K562 (cell line): ENCODE results near the gene BTG2. TPM values are rescaled to one million over a fixed set of nuclear protein-coding genes. Genes with fewer than 3 reads are reported as not detected.

Source experiments
- ARID1B ChIP-seq: fragments of 450-650 bp; IDR thresholded peaks from 2 replicates; pipeline ENCODE4 v1.6.1; 2016; ENCODE audit warnings: antibody characterized with exemption, mild to moderate bottlenecking, inconsistent platforms
- CC2D1A ChIP-seq: fragments of 450-650 bp; IDR thresholded peaks from 2 replicates; pipeline ENCODE4 v1.6.1; 2017; ENCODE audit warnings: mild to moderate bottlenecking
- CSDE1 ChIP-seq, 2 experiments: fragments of 450-650 bp; IDR thresholded peaks; 2 replicates each; pipeline ENCODE4 v1.6.1; 2016; ENCODE audit warnings: mild to moderate bottlenecking in 1 of 2
- ETV5 ChIP-seq: sonication (generic); formaldehyde crosslinking; IDR thresholded peaks from 2 replicates; pipeline ENCODE4 v1.4.0; 2020; ENCODE audit warnings: low read depth, mild to moderate bottlenecking, missing genetic modification reagents
- GABPB1 ChIP-seq: sonication (generic); formaldehyde crosslinking; IDR thresholded peaks from 2 replicates; pipeline ENCODE4 v1.8.0; 2022; ENCODE audit warnings: mild to moderate bottlenecking, missing genetic modification reagents
- NBN ChIP-seq: fragments of 450-650 bp; IDR thresholded peaks from 2 replicates; pipeline ENCODE4 v1.6.1; 2016; ENCODE audit warnings: low read depth, mild to moderate bottlenecking
- RB1 ChIP-seq: fragments of 450-650 bp; IDR thresholded peaks from 2 replicates; pipeline ENCODE4 v1.6.1; 2017; ENCODE audit warnings: low read depth, mild to moderate bottlenecking
- RCOR1 ChIP-seq, 2 experiments: IDR thresholded peaks; 2 replicates each; pipeline ENCODE4 v1.6.1; 2012; ENCODE audit warnings: low read depth in 2 of 2, low read length in 2 of 2, borderline replicate concordance in 1 of 2, improper control_type of control experiment in 1 of 2
- STAG1 ChIP-seq: sonication (generic); formaldehyde crosslinking; IDR thresholded peaks from 2 replicates; pipeline ENCODE4 v1.5.0; 2020; ENCODE audit warnings: missing genetic modification reagents, borderline replicate concordance
- YY1 ChIP-seq, 3 experiments: IDR thresholded peaks; 2 replicates each; pipeline ENCODE4 v1.6.1; 2011; ENCODE audit warnings: low read length in 2 of 3, mild to moderate bottlenecking in 2 of 3, moderate library complexity in 2 of 3, borderline replicate concordance in 1 of 3, control low read depth in 1 of 3, low read depth in 1 of 3; ENCODE audit not compliant: insufficient read depth in 3 of 3, insufficient replicate concordance in 2 of 3, control insufficient read depth in 1 of 3, insufficient read length in 1 of 3; ENCODE audit errors: extremely low read depth in 1 of 3
- ZNF384 ChIP-seq: IDR thresholded peaks from 2 replicates; pipeline ENCODE4 v1.6.1; 2012; ENCODE audit warnings: low read depth, low read length, improper control_type of control experiment
- polyA plus RNA-seq, 8 experiments: library from polyadenylated mRNA; depleted of rRNA in 4 of 8; stranded (reverse) in 5 of 8; unstranded in 3 of 8; fragments of >200 nt; fragmentation: Nextera tagmentation in 2 of 8; fragmentation: Illumina TruSeq in 1 of 8; extraction: Ambion mirVana in 2 of 8; extraction: Trizol in 1 of 8; gene quantifications; 2 replicates each; pipeline versions ENCODE4 v1.2.1 to v1.2.3, GENCODE V29; 2011 to 2014; ENCODE audit warnings: inconsistent platforms in 1 of 8, missing spikeins in 1 of 8
- total RNA-seq, 7 experiments: library from RNA; depleted of rRNA in 6 of 7; stranded (reverse); fragments of >200 nt in 6 of 7; fragmentation: Illumina TruSeq in 2 of 7; extraction: Trizol in 2 of 7; gene quantifications; 2 replicates each; pipeline versions ENCODE4 v1.2.1 to v1.2.3, GENCODE V29; 2011 to 2021; ENCODE audit warnings: low replicate concordance in 1 of 7
- TF ChIP-seq, protein P1 (sequence below): fragments of 250-450 bp; sonication (Bioruptor Pico); IDR thresholded peaks from 2 replicates; pipeline ENCODE4 v1.5.0; 2021; ENCODE audit warnings: mild to moderate bottlenecking, borderline replicate concordance
- TF ChIP-seq, protein P2 (sequence below), 2 experiments: fragments of 450-650 bp in 1 of 2; sonication (generic) in 1 of 2; formaldehyde crosslinking in 1 of 2; IDR thresholded peaks in 1 of 2; conservative IDR thresholded peaks in 1 of 2; 2 replicates each; pipeline versions ENCODE4 v1.6.1 to v1.8.1; 2016 to 2023; ENCODE audit warnings: mild to moderate bottlenecking in 2 of 2, moderate library complexity in 2 of 2, inconsistent platforms in 1 of 2, missing genetic modification reagents in 1 of 2
- TF ChIP-seq, protein P3 (sequence below): fragments of 250-450 bp; sonication (Bioruptor Pico); IDR thresholded peaks from 2 replicates; pipeline ENCODE4 v1.9.0; 2021; ENCODE audit warnings: mild to moderate bottlenecking, inconsistent platforms
- TF ChIP-seq, protein P4 (sequence below): fragments of 450-650 bp; formaldehyde crosslinking; IDR thresholded peaks from 2 replicates; pipeline ENCODE4 v1.4.0; 2020; ENCODE audit warnings: mild to moderate bottlenecking, moderate library complexity
- TF ChIP-seq, protein P5 (sequence below): fragments of 450-650 bp; IDR thresholded peaks from 2 replicates; pipeline ENCODE4 v1.6.1; 2018; ENCODE audit warnings: mild to moderate bottlenecking, low read depth; ENCODE audit not compliant: partially characterized antibody

The BTG2 gene
- total and polyA plus RNA-seq, 9 of the 15 experiments (the other 6 are each of a cell fraction or from before 2014, with no cell fraction given): 2.3 to 41.9 (median 8.7) TPM

DNA sequence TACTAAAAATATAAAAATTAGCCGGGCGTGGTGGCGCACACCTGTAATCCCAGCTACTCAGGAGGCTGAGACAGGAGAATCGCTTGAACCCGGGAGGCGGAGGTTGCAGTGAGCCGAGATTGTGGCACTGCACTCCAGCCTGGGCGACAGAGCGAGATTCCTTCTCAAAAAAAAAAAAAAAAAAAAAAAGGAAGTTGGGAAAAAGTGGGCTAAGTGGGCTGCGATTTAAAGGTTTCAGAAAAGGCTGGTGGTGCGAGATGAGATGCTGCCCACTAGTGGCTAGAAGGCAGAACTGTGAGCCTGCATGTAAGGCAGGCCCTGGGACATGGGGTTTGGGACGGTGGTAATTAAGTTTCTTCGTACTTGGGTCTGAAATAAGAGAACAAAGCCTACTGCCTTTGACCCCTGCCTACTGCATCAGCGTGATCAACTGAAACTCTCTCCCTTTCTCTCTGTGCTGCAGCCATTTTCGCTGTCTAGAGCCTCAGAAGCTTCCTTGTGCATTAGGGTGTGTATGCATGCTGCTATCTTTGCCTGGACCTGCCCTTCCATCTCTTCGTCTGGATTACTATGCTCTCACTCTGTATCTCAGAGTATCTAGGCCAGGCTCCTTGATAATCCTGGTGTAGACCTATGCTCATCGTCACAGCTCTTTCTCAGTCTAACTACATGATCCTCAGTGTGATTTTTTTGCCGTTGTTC is 33.2 kb downstream of the BTG2 start (continued):
- TF ChIP-seq, protein P1, sequence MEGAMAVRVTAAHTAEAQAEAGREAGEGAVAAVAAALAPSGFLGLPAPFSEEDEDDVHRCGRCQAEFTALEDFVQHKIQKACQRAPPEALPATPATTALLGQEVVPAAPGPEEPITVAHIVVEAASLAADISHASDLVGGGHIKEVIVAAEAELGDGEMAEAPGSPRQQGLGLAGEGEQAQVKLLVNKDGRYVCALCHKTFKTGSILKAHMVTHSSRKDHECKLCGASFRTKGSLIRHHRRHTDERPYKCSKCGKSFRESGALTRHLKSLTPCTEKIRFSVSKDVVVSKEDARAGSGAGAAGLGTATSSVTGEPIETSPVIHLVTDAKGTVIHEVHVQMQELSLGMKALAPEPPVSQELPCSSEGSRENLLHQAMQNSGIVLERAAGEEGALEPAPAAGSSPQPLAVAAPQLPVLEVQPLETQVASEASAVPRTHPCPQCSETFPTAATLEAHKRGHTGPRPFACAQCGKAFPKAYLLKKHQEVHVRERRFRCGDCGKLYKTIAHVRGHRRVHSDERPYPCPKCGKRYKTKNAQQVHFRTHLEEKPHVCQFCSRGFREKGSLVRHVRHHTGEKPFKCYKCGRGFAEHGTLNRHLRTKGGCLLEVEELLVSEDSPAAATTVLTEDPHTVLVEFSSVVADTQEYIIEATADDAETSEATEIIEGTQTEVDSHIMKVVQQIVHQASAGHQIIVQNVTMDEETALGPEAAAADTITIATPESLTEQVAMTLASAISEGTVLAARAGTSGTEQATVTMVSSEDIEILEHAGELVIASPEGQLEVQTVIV: no peak
- TF ChIP-seq RCOR1 (IDR thresholded peaks at IDR 0.05; ENCODE audit: borderline replicate concordance in 1 of 2, low read depth in 2 of 2, low read length in 2 of 2) (peak in 1 of 2 experiments; percentile 43; a peak in 1 of 4 replicates), NBN (0 out of 2 replicates have a peak, but pooled peaks have one; percentile 69), YY1 (IDR thresholded peaks at IDR 0.05; ENCODE audit: borderline replicate concordance in 1 of 3, control insufficient read depth in 1 of 3, extremely low read depth in 1 of 3, insufficient read depth in 3 of 3, insufficient read length in 1 of 3, insufficient replicate concordance in 2 of 3, low read depth in 1 of 3, low read length in 2 of 3) (peak in 1 of 3 experiments; percentile 22), STAG1 (CRISPR knock-in tag) (peak; percentile 95), ARID1B (0 out of 2 replicates have a peak, but pooled peaks have one; percentile 8), CSDE1 (IDR thresholded peaks at IDR 0.05) (0 out of 4 replicates have a peak, but pooled peaks of 1 of the 2 experiments have one; percentile 23), ETV5 (CRISPR knock-in tag) (peak; percentile 52; the same call in 1 of the 2 replicates), RB1 (peak; percentile 63; the same call in 1 of the 2 replicates), GABPB1 (CRISPR knock-in tag) (peak; percentile 39; the same call in 1 of the 2 replicates), CC2D1A (peak; percentile 95), ZNF384 (peak; percentile 70)
- TF ChIP-seq, protein P2, sequence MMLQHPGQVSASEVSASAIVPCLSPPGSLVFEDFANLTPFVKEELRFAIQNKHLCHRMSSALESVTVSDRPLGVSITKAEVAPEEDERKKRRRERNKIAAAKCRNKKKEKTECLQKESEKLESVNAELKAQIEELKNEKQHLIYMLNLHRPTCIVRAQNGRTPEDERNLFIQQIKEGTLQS (IDR thresholded peaks at IDR 0.05): no peak
- TF ChIP-seq, protein P2 (CRISPR knock-in tag; conservative IDR thresholded peaks at IDR 0.05): 0 out of 2 replicates have a peak, but pooled peaks have one; percentile 25
- TF ChIP-seq, protein P3, sequence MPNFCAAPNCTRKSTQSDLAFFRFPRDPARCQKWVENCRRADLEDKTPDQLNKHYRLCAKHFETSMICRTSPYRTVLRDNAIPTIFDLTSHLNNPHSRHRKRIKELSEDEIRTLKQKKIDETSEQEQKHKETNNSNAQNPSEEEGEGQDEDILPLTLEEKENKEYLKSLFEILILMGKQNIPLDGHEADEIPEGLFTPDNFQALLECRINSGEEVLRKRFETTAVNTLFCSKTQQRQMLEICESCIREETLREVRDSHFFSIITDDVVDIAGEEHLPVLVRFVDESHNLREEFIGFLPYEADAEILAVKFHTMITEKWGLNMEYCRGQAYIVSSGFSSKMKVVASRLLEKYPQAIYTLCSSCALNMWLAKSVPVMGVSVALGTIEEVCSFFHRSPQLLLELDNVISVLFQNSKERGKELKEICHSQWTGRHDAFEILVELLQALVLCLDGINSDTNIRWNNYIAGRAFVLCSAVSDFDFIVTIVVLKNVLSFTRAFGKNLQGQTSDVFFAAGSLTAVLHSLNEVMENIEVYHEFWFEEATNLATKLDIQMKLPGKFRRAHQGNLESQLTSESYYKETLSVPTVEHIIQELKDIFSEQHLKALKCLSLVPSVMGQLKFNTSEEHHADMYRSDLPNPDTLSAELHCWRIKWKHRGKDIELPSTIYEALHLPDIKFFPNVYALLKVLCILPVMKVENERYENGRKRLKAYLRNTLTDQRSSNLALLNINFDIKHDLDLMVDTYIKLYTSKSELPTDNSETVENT (CRISPR knock-in tag): 0 out of 2 replicates have a peak, but pooled peaks have one; percentile 7
- TF ChIP-seq, protein P4, sequence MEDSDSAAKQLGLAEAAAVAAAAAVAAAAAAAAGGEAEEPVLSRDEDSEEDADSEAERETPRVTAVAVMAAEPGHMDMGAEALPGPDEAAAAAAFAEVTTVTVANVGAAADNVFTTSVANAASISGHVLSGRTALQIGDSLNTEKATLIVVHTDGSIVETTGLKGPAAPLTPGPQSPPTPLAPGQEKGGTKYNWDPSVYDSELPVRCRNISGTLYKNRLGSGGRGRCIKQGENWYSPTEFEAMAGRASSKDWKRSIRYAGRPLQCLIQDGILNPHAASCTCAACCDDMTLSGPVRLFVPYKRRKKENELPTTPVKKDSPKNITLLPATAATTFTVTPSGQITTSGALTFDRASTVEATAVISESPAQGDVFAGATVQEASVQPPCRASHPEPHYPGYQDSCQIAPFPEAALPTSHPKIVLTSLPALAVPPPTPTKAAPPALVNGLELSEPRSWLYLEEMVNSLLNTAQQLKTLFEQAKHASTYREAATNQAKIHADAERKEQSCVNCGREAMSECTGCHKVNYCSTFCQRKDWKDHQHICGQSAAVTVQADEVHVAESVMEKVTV (CRISPR knock-in tag): peak; percentile 86
- TF ChIP-seq, protein P5, sequence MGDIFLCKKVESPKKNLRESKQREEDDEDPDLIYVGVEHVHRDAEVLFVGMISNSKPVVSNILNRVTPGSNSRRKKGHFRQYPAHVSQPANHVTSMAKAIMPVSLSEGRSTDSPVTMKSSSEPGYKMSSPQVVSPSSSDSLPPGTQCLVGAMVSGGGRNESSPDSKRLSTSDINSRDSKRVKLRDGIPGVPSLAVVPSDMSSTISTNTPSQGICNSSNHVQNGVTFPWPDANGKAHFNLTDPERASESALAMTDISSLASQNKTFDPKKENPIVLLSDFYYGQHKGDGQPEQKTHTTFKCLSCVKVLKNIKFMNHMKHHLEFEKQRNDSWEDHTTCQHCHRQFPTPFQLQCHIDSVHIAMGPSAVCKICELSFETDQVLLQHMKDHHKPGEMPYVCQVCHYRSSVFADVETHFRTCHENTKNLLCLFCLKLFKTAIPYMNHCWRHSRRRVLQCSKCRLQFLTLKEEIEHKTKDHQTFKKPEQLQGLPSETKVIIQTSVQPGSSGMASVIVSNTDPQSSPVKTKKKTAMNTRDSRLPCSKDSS: no peak
